HEK293 (cell line): Measurements from ENCODE around the gene SMYD1.
"Not testable (repeated sequence)": the region's sequence is repeated elsewhere in the genome, so short reads cannot be mapped to it uniquely, and the experiment has no call there.

Experiments used
- CTCF ChIA-PET: fragments of 350-600 bp; formaldehyde crosslinking; extraction: SDS; loops from one replicate; lab custom pipeline; 2021; ENCODE audit warnings: antibody characterized with exemption; lab: Yijun Ruan, JAX
- POLR2A ChIA-PET: fragments of 300-600 bp; formaldehyde crosslinking; extraction: SDS; loops from one replicate; lab custom pipeline; 2020; ENCODE audit warnings: antibody characterized with exemption, inconsistent platforms; lab: Yijun Ruan, JAX
- H3K27ac ChIP-seq: fragments of 200-500 bp; sonication (Bioruptor generic); 2 replicates; pipeline ENCODE4 v1.5.1; 2014; ENCODE audit warnings: low read depth, low read length, control low read depth, inconsistent platforms; ENCODE audit errors: extremely low read depth
- H3K36me3 ChIP-seq, 2 experiments: fragments of 200-500 bp in 1 of 2; sonication (Bioruptor generic) in 1 of 2; 1 replicate in 1 of 2; 2 replicates in 1 of 2; pipeline ENCODE4 v1.5.1; 2014 to 2017; ENCODE audit warnings: inconsistent platforms in 2 of 2, low read length in 2 of 2; ENCODE audit not compliant: control insufficient read depth in 2 of 2, insufficient read depth in 1 of 2
- H3K4me1 ChIP-seq: fragments of 200-500 bp; sonication (Bioruptor generic); 2 replicates; pipeline ENCODE4 v1.5.1; 2014; ENCODE audit warnings: mild to moderate bottlenecking, low read length, inconsistent platforms; ENCODE audit not compliant: control insufficient read depth, insufficient read depth
- H3K4me3 ChIP-seq: 2 replicates; pipeline ENCODE4 v1.5.1; 2011; ENCODE audit warnings: low read depth, mild to moderate bottlenecking, control low read depth, low read length, moderate library complexity
- H3K9me3 ChIP-seq: fragments of 200-500 bp; sonication (Bioruptor generic); 2 replicates; pipeline ENCODE4 v1.5.1; 2014; ENCODE audit warnings: low read depth, low read length, inconsistent platforms; ENCODE audit not compliant: control insufficient read depth, insufficient read depth
- FEZF1 ChIP-seq: fragments of 450-650 bp; formaldehyde crosslinking; IDR thresholded peaks from 2 replicates; pipeline ENCODE4 v1.5.1; 2016; ENCODE audit warnings: missing biosample characterization, missing genetic modification characterization
- HIC1 ChIP-seq: fragments of 450-650 bp; formaldehyde crosslinking; IDR thresholded peaks from 2 replicates; pipeline ENCODE4 v1.5.1; 2016; ENCODE audit warnings: missing biosample characterization, missing genetic modification characterization
- HOXC10 ChIP-seq: sonication (generic); formaldehyde crosslinking; IDR thresholded peaks from 2 replicates; pipeline ENCODE4 v1.8.1; 2023; ENCODE audit warnings: mild to moderate bottlenecking, missing genetic modification reagents
- HOXD13 ChIP-seq: sonication (generic); formaldehyde crosslinking; IDR thresholded peaks from 2 replicates; pipeline ENCODE4 v1.8.0; 2022; ENCODE audit warnings: missing genetic modification reagents, borderline replicate concordance
- KLF10 ChIP-seq: fragments of 450-650 bp; IDR thresholded peaks from 2 replicates; pipeline ENCODE4 v1.5.1; 2018; ENCODE audit warnings: missing biosample characterization, mild to moderate bottlenecking, missing genetic modification characterization
- KLF16 ChIP-seq: fragments of 450-650 bp; formaldehyde crosslinking; IDR thresholded peaks from 2 replicates; pipeline ENCODE4 v1.5.1; 2017; ENCODE audit warnings: missing biosample characterization, missing genetic modification characterization
- KLF8 ChIP-seq: fragments of 450-650 bp; formaldehyde crosslinking; IDR thresholded peaks from 2 replicates; pipeline ENCODE4 v1.5.1; 2016; ENCODE audit warnings: missing biosample characterization, missing genetic modification characterization
- RBAK ChIP-seq: fragments of 450-650 bp; formaldehyde crosslinking; IDR thresholded peaks from 2 replicates; pipeline ENCODE4 v1.5.1; 2016; ENCODE audit warnings: missing biosample characterization, missing genetic modification characterization
- SETDB1 ChIP-seq: IDR thresholded peaks from one replicate; pipeline ENCODE4 v1.6.1; 2017; ENCODE audit warnings: mild to moderate bottlenecking, low read length, moderate library complexity, mixed read lengths; ENCODE audit not compliant: insufficient read length
- YY1 ChIP-seq: fragments of 450-650 bp; formaldehyde crosslinking; IDR thresholded peaks from 2 replicates; pipeline ENCODE4 v1.5.1; 2018; ENCODE audit warnings: missing biosample characterization, missing genetic modification characterization
- YY2 ChIP-seq: fragments of 450-650 bp; formaldehyde crosslinking; IDR thresholded peaks from 2 replicates; pipeline ENCODE4 v1.5.1; 2016; ENCODE audit warnings: missing biosample characterization, missing genetic modification characterization
- ZBTB26 ChIP-seq: fragments of 450-650 bp; formaldehyde crosslinking; optimal IDR thresholded peaks from 2 replicates; pipeline ENCODE3; 2016; ENCODE audit warnings: missing biosample characterization, mild to moderate bottlenecking, missing genetic modification characterization
- ZBTB8A ChIP-seq: fragments of 450-650 bp; formaldehyde crosslinking; IDR thresholded peaks from 2 replicates; pipeline ENCODE4 v1.5.1; 2016; ENCODE audit warnings: missing biosample characterization, missing genetic modification characterization
- ZFP69B ChIP-seq: fragments of 450-650 bp; formaldehyde crosslinking; IDR thresholded peaks from 2 replicates; pipeline ENCODE4 v1.5.1; 2016; ENCODE audit warnings: missing biosample characterization, missing genetic modification characterization
- ZNF133 ChIP-seq: fragments of 450-650 bp; formaldehyde crosslinking; IDR thresholded peaks from 2 replicates; pipeline ENCODE4 v1.5.1; 2016; ENCODE audit warnings: missing biosample characterization, missing genetic modification characterization
- ZNF2 ChIP-seq: fragments of 450-650 bp; formaldehyde crosslinking; IDR thresholded peaks from 2 replicates; pipeline ENCODE4 v1.5.1; 2016; ENCODE audit warnings: missing biosample characterization, missing genetic modification characterization
- ZNF335 ChIP-seq: fragments of 450-650 bp; formaldehyde crosslinking; conservative IDR thresholded peaks from 2 replicates; pipeline ENCODE4 v1.5.1; 2016; ENCODE audit warnings: missing biosample characterization, missing genetic modification characterization
- ZNF404 ChIP-seq: fragments of 450-650 bp; formaldehyde crosslinking; IDR thresholded peaks from 2 replicates; pipeline ENCODE4 v1.5.1; 2017; ENCODE audit warnings: missing biosample characterization, missing genetic modification characterization
- ZNF416 ChIP-seq: fragments of 450-650 bp; formaldehyde crosslinking; IDR thresholded peaks from 2 replicates; pipeline ENCODE4 v1.5.1; 2016; ENCODE audit warnings: missing biosample characterization, missing genetic modification characterization
- ZNF777 ChIP-seq: fragments of 450-650 bp; formaldehyde crosslinking; IDR thresholded peaks from 2 replicates; pipeline ENCODE4 v1.5.1; 2017; ENCODE audit warnings: missing biosample characterization, missing genetic modification characterization, borderline replicate concordance
- ZSCAN18 ChIP-seq: fragments of 450-650 bp; formaldehyde crosslinking; IDR thresholded peaks from 2 replicates; pipeline ENCODE4 v1.5.1; 2016; ENCODE audit warnings: missing biosample characterization, missing genetic modification characterization
- TF ChIP-seq, protein P1 (sequence below): sonication (generic); formaldehyde crosslinking; IDR thresholded peaks from 2 replicates; pipeline ENCODE4 v1.8.1; 2022; ENCODE audit warnings: mild to moderate bottlenecking, moderate library complexity, missing genetic modification reagents

SMYD1 gene

GRCh38 chr2:88045561-88045960 lies 22.1 kb upstream of the SMYD1 start:
- CTCF ChIA-PET = interaction anchor here (1.2 to 1.3 kb wide), 2 partner anchors 15 kb away, joined by 4 to 5 read pairs; no protein-coding TSS in a partner anchor
- H3K4me1 ChIP-seq, H3K36me3 ChIP-seq, H3K27ac ChIP-seq, H3K9me3 ChIP-seq, H3K4me3 ChIP-seq, POLR2A ChIA-PET: not testable (repeated sequence)

- Histone ChIP-seq H3K27ac (no peak overlapping the region), H3K4me1 (no peaks in the 10 kb centered on the region), H3K36me3 (no peaks in the 10 kb centered on the region; a peak in 1 of 3 replicates), H3K4me3 (no peak overlapping the region), H3K9me3 (no peaks in the 10 kb centered on the region)
- ChIA-PET POLR2A (no interaction called here), CTCF (interaction anchor here (0.6 to 2.9 kb wide), 2 partner anchors 12 to 68 kb away, joined by 3 to 17 read pairs; no protein-coding TSS in a partner anchor)
- no peak for TF ChIP-seq ZNF335 (tag by site-specific recombination)
- no peak for TF ChIP-seq SETDB1
- TF ChIP-seq ZNF777 (tag by site-specific recombination) = no peak
- TF ChIP-seq YY1 (tag by site-specific recombination) = no peak
- TF ChIP-seq ZNF416 (tag by site-specific recombination) = no peak
- TF ChIP-seq FEZF1 (tag by site-specific recombination) = no peak
- TF ChIP-seq ZFP69B = no peak
- no peak for TF ChIP-seq ZNF2 (tag by site-specific recombination)
- TF ChIP-seq YY2 (tag by site-specific recombination) = no peak
- TF ChIP-seq KLF10 (tag by site-specific recombination) = no peak
- no peak for TF ChIP-seq RBAK (tag by site-specific recombination)
- no peak for TF ChIP-seq HIC1 (tag by site-specific recombination)
- TF ChIP-seq HOXD13 (CRISPR knock-in tag) = no peak
- TF ChIP-seq ZSCAN18 (tag by site-specific recombination) = no peak
These were observed 19.1 kb upstream of the SMYD1 start for GRCh38 chr2:88048541-88048940.

DNA sequence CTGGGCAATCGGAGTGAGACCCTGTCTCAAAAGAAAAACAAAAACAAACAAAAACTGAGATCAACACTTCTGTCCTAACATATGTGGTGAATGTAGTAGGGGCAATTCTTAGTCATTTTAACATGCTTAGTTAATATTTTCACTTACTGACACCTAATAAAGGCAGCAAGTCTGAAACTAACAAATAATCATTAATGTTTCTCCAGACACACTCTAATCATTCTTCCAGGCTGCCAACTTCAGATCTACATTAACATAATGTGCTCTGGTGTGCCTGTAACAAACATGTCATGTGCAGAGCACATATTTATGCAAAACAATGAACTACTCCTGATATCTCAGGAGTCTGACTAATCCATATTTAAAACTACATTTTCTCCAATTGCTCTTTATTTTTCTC lies 18.0 kb upstream of the SMYD1 start:
- Histone ChIP-seq H3K4me1 (0 out of 2 replicates have a peak, but pooled peaks cover 5% of the 10 kb centered on the region), H3K27ac (no peak overlapping the region), H3K4me3 (no peak overlapping the region), H3K36me3 (no peaks in the 10 kb centered on the region; a peak in 1 of 3 replicates), H3K9me3 (no peaks in the 10 kb centered on the region)
- no peak for TF ChIP-seq HOXC10 (CRISPR knock-in tag)
- TF ChIP-seq ZBTB26 = no peak
- no peak for TF ChIP-seq ZNF404 (tag by site-specific recombination)
- TF ChIP-seq KLF8 (tag by site-specific recombination) = no peak
- no peak for TF ChIP-seq ZFP69B
- TF ChIP-seq ZBTB8A = no peak
- TF ChIP-seq, protein P1, sequence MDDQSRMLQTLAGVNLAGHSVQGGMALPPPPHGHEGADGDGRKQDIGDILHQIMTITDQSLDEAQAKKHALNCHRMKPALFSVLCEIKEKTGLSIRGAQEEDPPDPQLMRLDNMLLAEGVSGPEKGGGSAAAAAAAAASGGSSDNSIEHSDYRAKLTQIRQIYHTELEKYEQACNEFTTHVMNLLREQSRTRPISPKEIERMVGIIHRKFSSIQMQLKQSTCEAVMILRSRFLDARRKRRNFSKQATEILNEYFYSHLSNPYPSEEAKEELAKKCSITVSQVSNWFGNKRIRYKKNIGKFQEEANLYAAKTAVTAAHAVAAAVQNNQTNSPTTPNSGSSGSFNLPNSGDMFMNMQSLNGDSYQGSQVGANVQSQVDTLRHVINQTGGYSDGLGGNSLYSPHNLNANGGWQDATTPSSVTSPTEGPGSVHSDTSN (CRISPR knock-in tag) = no peak
- no peak for TF ChIP-seq ZNF133
- TF ChIP-seq KLF16 = no peak
- TF ChIP-seq YY2 (tag by site-specific recombination) = no peak
- CTCF ChIA-PET = interaction anchor here (0.6 to 2.9 kb wide), 3 partner anchors 11 to 405 kb away, joined by 3 to 17 read pairs (median 4); no protein-coding TSS in a partner anchor
- POLR2A ChIA-PET = no interaction called here
